ENCODE data around the gene MYO3B.

The MYO3B gene

GRCh38 chr2:170163411-170164065 lies 14.4 kb upstream of the MYO3B start:
- peak; percentile 29 for DNase-seq (ENCODE audit: low read depth)

DNA sequence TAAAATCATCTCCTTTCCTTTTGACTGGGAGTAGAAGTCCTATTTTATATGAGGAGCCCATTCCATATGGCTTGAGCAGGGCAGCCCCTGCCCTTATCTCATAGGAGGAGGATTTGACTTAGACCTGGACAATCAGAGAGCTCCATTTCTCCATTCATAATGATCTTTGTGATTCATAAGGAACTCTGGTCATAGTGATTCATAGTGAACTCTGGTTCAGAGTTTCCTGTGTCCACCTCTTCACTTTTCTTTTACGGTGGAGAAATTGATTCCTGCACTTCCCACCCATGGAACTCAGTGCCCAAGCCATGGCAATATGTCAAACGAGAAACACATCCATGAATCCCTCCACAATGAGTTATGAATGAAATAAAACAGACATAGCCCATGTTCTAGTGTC lies 12.8 kb upstream of the MYO3B start:
- peak; percentile 33 for DNase-seq (ENCODE audit: low read depth)

DNA sequence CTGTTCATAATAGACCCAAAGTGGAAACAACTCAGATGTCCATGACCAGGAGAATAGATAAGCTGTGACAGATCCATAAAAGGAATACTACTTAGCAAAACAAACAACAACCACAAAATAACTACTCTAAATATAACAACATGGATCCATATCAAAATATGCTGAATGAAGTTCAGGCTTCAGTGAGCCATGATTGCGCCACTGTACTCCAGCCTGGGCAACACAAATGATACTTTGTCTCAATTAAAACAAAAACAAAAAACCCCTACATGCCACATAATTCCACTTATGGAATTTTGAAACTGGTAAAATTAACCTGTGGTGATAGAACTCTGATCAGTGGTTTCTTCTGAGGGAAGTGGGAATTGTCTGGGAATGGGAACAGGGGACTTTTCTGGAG lies 11.2 kb upstream of the MYO3B start:
- no peak for DNase-seq (ENCODE audit: low read depth)

DNA sequence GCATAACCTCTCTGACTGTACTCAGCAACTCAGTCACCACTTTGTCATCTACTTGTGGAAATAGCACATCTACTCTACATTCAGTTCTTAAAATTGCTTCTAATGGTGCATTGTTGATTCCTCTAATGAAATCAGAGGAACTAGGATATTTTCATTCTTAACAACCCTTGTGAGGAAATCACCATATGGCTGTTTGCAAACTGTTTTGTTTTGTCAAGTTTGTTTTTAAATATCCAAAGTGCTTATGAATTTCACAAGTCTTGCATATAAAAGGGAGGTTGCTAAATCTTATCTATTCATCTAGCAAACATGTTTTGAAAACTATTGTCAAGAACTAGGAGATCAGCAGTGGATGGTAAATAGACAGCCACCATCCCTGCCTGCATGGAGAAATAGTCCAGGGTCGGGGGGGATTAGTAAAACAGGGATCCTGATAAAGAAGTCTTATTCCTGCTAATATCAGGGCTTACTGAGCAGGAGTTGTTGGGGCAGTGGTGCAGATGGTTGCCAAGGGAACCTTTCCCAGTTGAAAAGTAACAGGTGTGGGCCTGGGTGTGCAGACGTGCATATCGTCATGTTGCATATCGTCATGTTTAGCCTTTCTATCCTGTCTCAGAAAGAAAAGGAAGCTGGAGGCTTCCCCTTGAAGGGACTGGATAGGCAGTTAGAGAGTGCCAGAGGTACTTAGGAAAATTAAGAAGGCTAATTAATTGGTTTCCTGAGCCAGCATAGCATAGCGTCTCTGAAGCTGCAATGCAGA lies 7.5 kb upstream of the MYO3B start:
- peak; percentile 35 for DNase-seq (ENCODE audit: low read depth)

DNA sequence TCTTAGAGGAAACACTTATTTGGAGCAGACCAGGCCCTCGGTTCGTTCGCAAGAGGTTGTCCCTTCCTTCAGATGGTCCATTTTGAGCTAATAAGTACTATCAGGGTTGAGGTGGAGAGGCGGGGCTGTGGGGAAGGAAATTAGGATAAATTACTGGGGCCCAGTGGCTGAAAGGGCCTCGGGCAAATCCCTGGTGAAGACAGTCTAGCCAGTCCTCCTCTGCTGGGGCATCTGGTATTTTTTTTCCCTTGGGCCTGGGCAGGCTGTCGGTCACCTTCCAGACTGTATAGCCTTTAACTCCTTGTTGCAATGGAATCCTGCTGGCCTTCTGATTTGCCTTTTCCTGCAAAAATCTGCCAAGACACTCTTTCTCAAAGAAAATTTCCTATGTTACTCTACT lies 1.7 kb upstream of the MYO3B start:
- DNase-seq (ENCODE audit: low read depth): no peak

GRCh38 chr2:170180031-170180566 lies 2.2 kb downstream of the MYO3B start:
- DNase-seq (ENCODE audit: low read depth): no peak

DNA sequence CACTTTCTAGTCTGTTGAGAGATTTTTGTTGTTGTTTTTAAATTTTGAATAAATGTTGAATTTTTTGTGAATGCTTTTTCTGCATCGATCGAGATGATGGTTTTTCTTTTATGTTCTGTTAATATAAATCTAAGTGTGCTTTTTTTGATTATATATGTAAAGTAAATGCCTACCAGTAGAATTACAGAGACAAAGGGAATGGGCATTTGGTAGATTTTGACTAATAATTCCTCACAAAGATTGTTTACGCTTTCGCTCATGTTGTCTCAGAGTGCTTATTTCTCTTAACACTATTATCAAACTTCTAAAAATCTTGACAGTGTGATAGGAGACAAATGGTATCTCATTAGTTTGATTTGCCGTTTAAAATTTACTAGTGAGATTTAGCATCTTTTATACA lies 3.7 kb downstream of the MYO3B start:
- no peak for DNase-seq (ENCODE audit: low read depth)

- DNase-seq (ENCODE audit: low read depth): no peak
Measured at GRCh38 chr2:170185319-170185718, 7.4 kb downstream of the MYO3B start.

GRCh38 chr2:170189757-170190156 lies 11.8 kb downstream of the MYO3B start:
- no peak for DNase-seq (ENCODE audit: low read depth)

DNA sequence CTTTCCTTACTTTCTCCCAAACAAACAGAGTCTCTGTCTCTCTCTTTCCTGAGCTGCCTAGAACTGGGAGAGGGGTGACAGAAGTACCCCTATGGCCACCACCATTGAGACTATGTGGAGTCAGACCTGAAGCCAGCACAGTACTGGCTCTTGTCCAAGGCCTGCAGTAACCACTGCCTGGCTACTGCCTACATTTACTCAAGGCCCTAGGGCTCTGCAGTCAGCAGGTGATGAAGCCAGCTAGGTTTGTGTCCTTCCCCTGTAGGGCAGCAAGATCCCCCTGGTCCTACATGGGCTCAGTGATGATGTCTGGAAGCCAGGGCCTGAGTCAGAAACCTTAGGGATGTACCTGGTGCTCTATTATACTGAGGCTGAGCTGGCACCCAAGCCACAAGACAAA lies 12.2 kb downstream of the MYO3B start:
- DNase-seq (ENCODE audit: low read depth): no peak

DNA sequence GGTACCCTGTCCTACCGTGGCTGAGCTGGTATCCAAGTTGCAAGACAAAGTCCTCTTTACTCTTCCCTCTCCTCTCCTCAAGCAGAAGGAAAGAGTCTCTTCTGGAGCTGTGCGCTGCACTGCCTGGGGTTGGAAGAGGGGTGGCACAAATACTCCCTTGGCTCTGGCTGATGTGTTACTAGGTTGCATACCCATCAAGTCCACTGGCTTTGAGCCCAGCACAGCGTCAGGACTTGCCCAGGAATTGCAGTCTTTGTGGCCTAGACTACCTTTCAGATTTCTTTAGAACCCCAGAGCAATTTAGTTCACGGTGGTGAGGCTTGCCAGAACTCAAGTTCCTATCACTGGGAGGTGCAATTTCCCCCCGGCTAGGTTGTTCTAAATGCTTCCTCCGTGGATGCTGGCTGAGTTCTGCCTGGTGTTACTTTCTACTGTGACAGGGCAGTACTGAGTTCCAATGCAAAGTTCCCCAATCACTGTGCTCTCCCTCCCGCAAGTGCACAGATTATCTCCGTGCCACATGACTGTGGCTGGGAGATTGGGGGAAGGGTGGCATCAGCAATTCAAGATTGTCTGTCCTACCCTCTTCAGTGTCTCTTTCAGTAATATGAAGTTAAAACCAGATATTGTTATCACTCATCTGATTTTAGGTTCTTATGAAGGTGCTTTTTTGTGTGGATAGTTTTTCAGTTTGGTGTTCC lies 13.4 kb downstream of the MYO3B start:
- DNase-seq (ENCODE audit: low read depth): no peak

GRCh38 chr2:170196963-170197362 lies 19.0 kb downstream of the MYO3B start:
- DNase-seq (ENCODE audit: low read depth): no peak

- no peak for DNase-seq (ENCODE audit: low read depth)
Measured at GRCh38 chr2:170201275-170201674, 23.3 kb downstream of the MYO3B start.

- DNase-seq (ENCODE audit: low read depth): no peak
Measured at GRCh38 chr2:170201734-170202393, 23.9 kb downstream of the MYO3B start.

DNA sequence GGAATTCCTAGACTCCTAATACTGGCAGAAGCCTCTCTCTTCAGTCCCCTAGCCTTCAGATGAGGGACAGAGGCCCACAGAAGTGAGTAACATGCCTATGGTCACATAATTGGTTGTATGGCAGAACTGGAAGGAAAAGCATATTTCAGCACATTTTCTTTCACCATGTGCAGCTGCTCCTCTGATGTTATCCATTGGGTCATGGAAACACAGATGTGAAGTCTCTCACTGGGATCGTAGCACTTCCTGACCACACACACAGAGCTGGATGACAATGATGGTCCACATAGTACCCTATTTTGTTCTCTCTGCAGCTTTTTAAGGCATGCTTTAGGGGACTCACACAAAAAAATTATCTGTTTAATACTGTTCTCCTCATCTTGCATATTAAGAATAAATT lies 24.5 kb downstream of the MYO3B start:
- no peak for DNase-seq (ENCODE audit: low read depth)

DNA sequence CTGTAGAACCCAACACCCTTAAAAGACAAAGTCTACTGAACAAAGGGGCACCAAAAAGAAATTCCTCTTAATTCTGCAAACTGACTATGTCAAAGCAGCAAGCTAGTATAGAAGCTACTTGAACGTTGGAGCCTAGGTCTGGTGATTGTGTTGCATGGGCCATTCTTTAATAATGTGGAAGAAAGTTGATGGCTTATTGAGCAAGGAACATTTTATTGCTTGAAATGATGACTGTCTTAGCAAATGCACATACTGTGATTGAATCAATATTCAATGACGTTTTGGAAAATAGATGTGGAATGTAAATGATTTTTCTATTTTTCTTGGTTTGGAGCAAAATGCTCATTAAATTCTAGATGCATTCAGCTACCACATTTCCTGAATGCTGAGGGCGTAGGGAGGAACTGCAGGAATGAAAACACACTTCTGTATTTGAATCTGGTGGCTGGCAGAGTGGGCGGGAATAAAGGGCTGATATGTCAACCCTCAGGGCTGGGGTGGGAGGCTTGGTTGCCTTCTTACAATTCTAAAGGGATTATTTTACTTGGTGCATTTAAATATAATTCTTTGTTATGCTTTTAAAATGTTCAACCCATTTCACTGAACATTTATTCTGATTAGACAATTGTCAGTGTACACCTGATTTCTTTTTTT lies 26.5 kb downstream of the MYO3B start:
- no peak for DNase-seq (ENCODE audit: low read depth)

GRCh38 chr2:170206246-170206645 lies 28.3 kb downstream of the MYO3B start:
- no peak for DNase-seq (ENCODE audit: low read depth)

- no peak for DNase-seq (ENCODE audit: low read depth)
Measured at GRCh38 chr2:170206805-170207407, 29.0 kb downstream of the MYO3B start.

DNA sequence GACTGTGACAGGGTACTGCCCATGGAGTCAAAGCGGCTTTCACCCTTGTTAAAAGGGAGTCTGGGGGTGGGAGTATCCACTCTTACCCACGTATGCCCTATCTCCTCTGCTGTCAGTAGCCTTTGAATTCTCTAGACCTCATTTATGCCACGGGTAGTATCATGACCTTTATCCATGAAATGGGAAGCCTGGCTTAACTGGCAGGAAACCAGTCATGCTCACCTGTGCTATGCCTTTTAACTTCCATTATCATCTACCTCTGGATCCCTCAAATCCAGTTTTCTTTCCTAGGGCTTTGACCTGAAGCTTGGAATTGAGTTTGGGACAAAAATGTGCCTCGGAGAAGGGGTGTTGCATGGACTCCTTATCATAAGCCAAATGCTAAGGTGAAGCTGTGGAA lies 30.0 kb downstream of the MYO3B start:
- DNase-seq (ENCODE audit: low read depth): no peak

DNA sequence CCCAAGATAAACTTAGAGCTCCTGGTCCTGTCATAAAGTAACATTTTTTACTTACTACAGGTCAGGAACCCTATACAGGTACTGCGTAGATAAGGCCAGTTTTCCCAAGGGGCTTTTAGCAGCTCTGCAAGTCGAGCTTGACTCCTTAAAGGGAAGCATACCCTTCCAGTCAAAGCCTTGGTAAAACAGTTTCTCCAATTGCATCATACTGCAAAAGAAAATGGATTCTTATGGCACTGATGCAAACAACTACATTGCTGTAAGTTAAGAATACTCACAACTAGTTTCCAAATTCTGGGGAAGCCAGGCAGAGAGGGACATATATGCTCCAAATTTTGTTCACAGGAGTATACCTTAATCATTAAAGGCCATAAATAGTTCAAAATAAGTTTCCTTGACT lies 31.0 kb downstream of the MYO3B start:
- no peak for DNase-seq (ENCODE audit: low read depth)

DNA sequence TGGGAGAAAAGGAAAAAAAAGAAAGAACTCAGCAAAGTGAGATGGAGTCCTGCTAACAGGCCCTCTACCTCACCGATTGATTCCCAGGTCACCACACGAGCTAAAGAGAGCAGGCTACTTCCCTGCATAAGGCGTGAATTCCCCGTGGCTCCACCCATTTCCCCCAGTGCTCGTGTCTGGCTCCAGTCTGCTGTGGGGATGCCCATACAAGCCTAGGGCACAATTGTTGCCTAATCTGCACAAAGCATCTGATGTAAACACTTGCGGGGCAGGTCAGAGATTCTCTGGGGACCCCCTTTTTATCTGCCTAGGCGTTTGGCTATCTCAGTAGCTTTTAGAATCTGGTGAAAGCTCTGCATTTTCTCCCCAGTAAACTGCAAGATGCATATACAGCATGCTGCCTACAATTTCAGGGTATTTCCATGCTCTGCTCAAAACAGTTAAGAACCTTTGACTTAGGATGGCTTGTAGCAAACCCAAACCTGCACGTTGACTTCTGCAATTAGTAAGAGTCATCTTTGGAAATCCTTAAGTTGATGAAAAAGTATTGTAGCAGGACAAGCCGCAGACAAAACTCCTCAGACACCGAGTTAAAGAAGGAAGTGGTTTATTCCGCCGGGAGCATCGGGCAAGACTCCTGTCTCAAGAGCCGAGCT lies 34.8 kb downstream of the MYO3B start:
- peak; percentile 15 for DNase-seq (ENCODE audit: low read depth)

Data from amniotic epithelial cell (primary cell).